MM.1S (cell line): ENCODE measurements around the gene SLIT3.

Experiments used
- DNase-seq: peaks from one replicate; pipeline ENCODE4 v3.0.0-alpha.2; 2015
- H2AFZ ChIP-seq: fragments of 300-600 bp; sonication (generic); 2 replicates; pipeline ENCODE4 v1.6.0; 2016; ENCODE audit warnings: antibody characterized with exemption, low read length
- H3F3A ChIP-seq: fragments of 300-600 bp; sonication (generic); 2 replicates; pipeline ENCODE4 v1.6.1; 2016; ENCODE audit warnings: mild to moderate bottlenecking, antibody characterized with exemption, low read length, moderate library complexity, mixed read lengths; ENCODE audit not compliant: insufficient read depth
- H3K27ac ChIP-seq: fragments of 300-600 bp; sonication (generic); 2 replicates; pipeline ENCODE4 v1.5.1; 2016; ENCODE audit warnings: mild to moderate bottlenecking, low read length
- H3K27me3 ChIP-seq: fragments of 300-600 bp; sonication (generic); replicated peaks from 2 replicates; pipeline ENCODE4 v1.6.0; 2016; ENCODE audit warnings: low read length; ENCODE audit not compliant: insufficient read depth
- H3K36me3 ChIP-seq: fragments of 300-600 bp; sonication (generic); replicated peaks from 2 replicates; pipeline ENCODE4 v1.6.1; 2016; ENCODE audit warnings: mild to moderate bottlenecking, low read length, mixed read lengths; ENCODE audit not compliant: insufficient read depth
- H3K4me1 ChIP-seq: fragments of 300-600 bp; sonication (generic); 2 replicates; pipeline ENCODE4 v1.6.1; 2016; ENCODE audit warnings: low read length, mixed read lengths
- H3K4me2 ChIP-seq: fragments of 300-600 bp; sonication (generic); 2 replicates; pipeline ENCODE4 v1.6.0; 2016; ENCODE audit warnings: low read depth, low read length
- H3K4me3 ChIP-seq: fragments of 300-600 bp; sonication (generic); 2 replicates; pipeline ENCODE4 v1.5.1; 2016; ENCODE audit warnings: low read length, mixed read lengths
- H3K79me2 ChIP-seq: fragments of 300-600 bp; sonication (generic); 2 replicates; pipeline ENCODE4 v1.6.1; 2016; ENCODE audit warnings: mixed run types, low read length, mixed read lengths
- H3K9ac ChIP-seq: fragments of 300-600 bp; sonication (generic); 2 replicates; pipeline ENCODE4 v1.6.1; 2016; ENCODE audit warnings: low read length, mixed read lengths
- H3K9me2 ChIP-seq: fragments of 300-600 bp; sonication (generic); replicated peaks from 2 replicates; pipeline ENCODE4 v1.6.1; 2016; ENCODE audit warnings: mild to moderate bottlenecking, low read length, mixed read lengths; ENCODE audit not compliant: insufficient read depth
- H3K9me3 ChIP-seq: fragments of 300-600 bp; sonication (generic); replicated peaks from 2 replicates; pipeline ENCODE4 v1.6.1; 2016; ENCODE audit warnings: mild to moderate bottlenecking, low read length, mixed read lengths; ENCODE audit not compliant: insufficient read depth
- H4K20me1 ChIP-seq: fragments of 300-600 bp; sonication (generic); 2 replicates; pipeline ENCODE4 v1.6.1; 2016; ENCODE audit warnings: mild to moderate bottlenecking, low read length, moderate library complexity, mixed read lengths; ENCODE audit not compliant: insufficient read depth
- EZH2 ChIP-seq: fragments of 300-600 bp; sonication (generic); optimal IDR thresholded peaks from 2 replicates; pipeline ENCODE3; 2017; ENCODE audit warnings: low read depth, mild to moderate bottlenecking, antibody characterized with exemption, low read length, mixed read lengths
- EZH2phosphoT487 ChIP-seq: fragments of 300-600 bp; sonication (generic); IDR thresholded peaks from 2 replicates; pipeline ENCODE4 v1.6.1; 2018; ENCODE audit warnings: antibody characterized with exemption, low read length
- TF ChIP-seq, protein P1 (sequence below): fragments of 300-600 bp; sonication (generic); IDR thresholded peaks from 2 replicates; pipeline ENCODE4 v1.5.1; 2016; ENCODE audit warnings: antibody characterized with exemption, low read length, mixed read lengths

Gene SLIT3

GRCh38 chr5:168836603-168837231, 464.2 kb downstream of the SLIT3 start:
- no peaks in the 10 kb centered on the region for H3K9me3 ChIP-seq
- H3K4me3 ChIP-seq, result no peak overlapping the region
- H3K9me2 ChIP-seq, result no peaks in the 10 kb centered on the region
- H3K4me1 ChIP-seq, result no peaks in the 10 kb centered on the region
- no peaks in the 10 kb centered on the region for H3K36me3 ChIP-seq
- H4K20me1 ChIP-seq, result no peaks in the 10 kb centered on the region
- no peak overlapping the region for H2AFZ ChIP-seq
- no peak for DNase-seq
- H3K27ac ChIP-seq, result no peak overlapping the region
- no peaks in the 10 kb centered on the region for H3K79me2 ChIP-seq
- H3K27me3 ChIP-seq, result no peaks in the 10 kb centered on the region
- H3K9ac ChIP-seq, result no peak overlapping the region
- H3K4me2 ChIP-seq, result no peak overlapping the region
- no peak for TF ChIP-seq EZH2
- TF ChIP-seq, protein P1, sequence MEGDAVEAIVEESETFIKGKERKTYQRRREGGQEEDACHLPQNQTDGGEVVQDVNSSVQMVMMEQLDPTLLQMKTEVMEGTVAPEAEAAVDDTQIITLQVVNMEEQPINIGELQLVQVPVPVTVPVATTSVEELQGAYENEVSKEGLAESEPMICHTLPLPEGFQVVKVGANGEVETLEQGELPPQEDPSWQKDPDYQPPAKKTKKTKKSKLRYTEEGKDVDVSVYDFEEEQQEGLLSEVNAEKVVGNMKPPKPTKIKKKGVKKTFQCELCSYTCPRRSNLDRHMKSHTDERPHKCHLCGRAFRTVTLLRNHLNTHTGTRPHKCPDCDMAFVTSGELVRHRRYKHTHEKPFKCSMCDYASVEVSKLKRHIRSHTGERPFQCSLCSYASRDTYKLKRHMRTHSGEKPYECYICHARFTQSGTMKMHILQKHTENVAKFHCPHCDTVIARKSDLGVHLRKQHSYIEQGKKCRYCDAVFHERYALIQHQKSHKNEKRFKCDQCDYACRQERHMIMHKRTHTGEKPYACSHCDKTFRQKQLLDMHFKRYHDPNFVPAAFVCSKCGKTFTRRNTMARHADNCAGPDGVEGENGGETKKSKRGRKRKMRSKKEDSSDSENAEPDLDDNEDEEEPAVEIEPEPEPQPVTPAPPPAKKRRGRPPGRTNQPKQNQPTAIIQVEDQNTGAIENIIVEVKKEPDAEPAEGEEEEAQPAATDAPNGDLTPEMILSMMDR, result no peak
- no peak for TF ChIP-seq EZH2phosphoT487
- no peaks in the 10 kb centered on the region for H3F3A ChIP-seq

DNA sequence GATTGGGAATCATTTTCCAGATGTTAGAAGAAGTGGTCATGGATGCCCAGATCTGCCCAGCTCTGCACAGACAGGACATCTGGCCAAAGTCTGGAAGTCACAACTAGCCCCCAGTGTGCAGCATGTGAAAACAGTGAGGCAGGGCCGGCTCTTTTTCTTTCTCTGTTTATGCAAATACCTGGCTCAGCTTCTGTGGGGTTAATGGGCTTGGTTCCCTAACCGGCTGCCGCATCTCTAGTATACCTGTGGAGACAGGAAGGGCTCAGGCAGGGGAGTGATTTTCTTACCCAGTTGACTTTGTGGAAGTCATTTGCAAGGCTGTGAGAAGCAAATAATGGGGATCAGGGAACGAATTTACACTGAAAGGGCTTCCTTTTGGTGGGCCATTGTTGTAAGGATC, 467.0 kb downstream of the SLIT3 start:
- H3K9me2 ChIP-seq, result no peaks in the 10 kb centered on the region
- H3K4me3 ChIP-seq, result no peak overlapping the region
- H4K20me1 ChIP-seq, result no peaks in the 10 kb centered on the region
- no peak overlapping the region for H3K27ac ChIP-seq
- no peak overlapping the region for H3K4me2 ChIP-seq
- TF ChIP-seq, protein P1, result no peak
- no peak for TF ChIP-seq EZH2
- TF ChIP-seq EZH2phosphoT487, result no peak
- no peak for DNase-seq
- no peak overlapping the region for H3K9ac ChIP-seq
- H3F3A ChIP-seq, result no peaks in the 10 kb centered on the region
- no peak overlapping the region for H2AFZ ChIP-seq
- H3K79me2 ChIP-seq, result no peaks in the 10 kb centered on the region
- H3K36me3 ChIP-seq, result no peaks in the 10 kb centered on the region
- no peaks in the 10 kb centered on the region for H3K27me3 ChIP-seq
- no peaks in the 10 kb centered on the region for H3K9me3 ChIP-seq
- no peaks in the 10 kb centered on the region for H3K4me1 ChIP-seq

DNA sequence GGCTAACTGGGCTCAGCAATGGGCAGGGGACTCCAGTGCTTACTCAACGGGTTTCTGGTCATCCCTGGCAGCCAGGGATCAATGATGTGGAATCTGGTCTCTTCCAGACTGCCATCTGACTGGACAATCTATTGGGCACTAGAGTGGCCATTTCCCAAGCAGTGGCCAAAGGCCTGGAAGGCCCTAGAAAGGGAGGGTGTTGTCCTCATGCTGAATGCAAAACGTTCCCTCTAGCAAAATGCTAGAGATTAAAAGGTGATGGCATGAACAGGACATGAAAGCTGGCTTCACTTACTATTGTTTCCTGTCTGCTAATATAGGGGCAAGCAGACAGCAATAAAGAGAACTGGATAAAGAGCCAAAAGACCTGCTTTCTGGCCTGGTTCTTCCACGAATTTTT, 467.6 kb downstream of the SLIT3 start:
- Histone ChIP-seq H3K4me3 (no peak overlapping the region), H3K9ac (no peak overlapping the region), H3K27me3 (no peaks in the 10 kb centered on the region), H4K20me1 (no peaks in the 10 kb centered on the region), H3K79me2 (no peaks in the 10 kb centered on the region), H3K9me2 (no peaks in the 10 kb centered on the region), H3K36me3 (no peaks in the 10 kb centered on the region), H3K9me3 (no peaks in the 10 kb centered on the region), H3K27ac (no peak overlapping the region), H3K4me2 (no peak overlapping the region), H2AFZ (no peak overlapping the region), H3F3A (no peaks in the 10 kb centered on the region), H3K4me1 (no peaks in the 10 kb centered on the region)
- TF ChIP-seq EZH2, result no peak
- no peak for DNase-seq

- TF ChIP-seq EZH2, result no peak
- no peak for TF ChIP-seq EZH2phosphoT487
- TF ChIP-seq, protein P1, result no peak
- Histone ChIP-seq H2AFZ (no peak overlapping the region), H3K4me2 (no peak overlapping the region), H3K27ac (no peak overlapping the region), H3K36me3 (no peaks in the 10 kb centered on the region), H4K20me1 (no peaks in the 10 kb centered on the region), H3K9me3 (no peaks in the 10 kb centered on the region), H3K4me1 (no peaks in the 10 kb centered on the region), H3K9me2 (no peaks in the 10 kb centered on the region), H3K4me3 (no peak overlapping the region), H3K9ac (no peak overlapping the region), H3F3A (no peaks in the 10 kb centered on the region), H3K27me3 (no peaks in the 10 kb centered on the region), H3K79me2 (no peaks in the 10 kb centered on the region)
- DNase-seq, result no peak
These were observed 468.6 kb downstream of the SLIT3 start for GRCh38 chr5:168832308-168832707.
